Epithelial cell of proximal tubule (primary cell): ENCODE data around the gene GUCY2F. TPM values are rescaled to one million over a fixed set of nuclear protein-coding genes. Genes with fewer than 3 reads are reported as not detected.

Experiments
- DNase-seq: peaks from one replicate; pipeline ENCODE4 v3.0.0-alpha.2; 2011; ENCODE audit warnings: low read depth
- H3K4me3 ChIP-seq: 2 replicates; pipeline ENCODE4 v1.5.1; 2011; ENCODE audit warnings: low read depth, mild to moderate bottlenecking, low read length
- CTCF ChIP-seq: conservative IDR thresholded peaks from 2 replicates; pipeline ENCODE4 v1.5.1; 2012; ENCODE audit warnings: low read depth, mild to moderate bottlenecking, low read length
- total RNA-seq: library from RNA; depleted of rRNA; stranded (reverse); fragments of >200 nt; gene quantifications from 2 replicates; pipeline ENCODE4 v1.2.3, GENCODE V29; 2015

GUCY2F gene
- total RNA-seq, 1 donor from 2014 or later = not detected

GRCh38 chrX:109463784-109464183, 18.1 kb downstream of the GUCY2F start:
- TF ChIP-seq CTCF = no peak
- DNase-seq = no peak
- no peak overlapping the region for H3K4me3 ChIP-seq

- TF ChIP-seq CTCF = no peak
Measured at GRCh38 chrX:109448282-109448938, 33.5 kb downstream of the GUCY2F start.

GRCh38 chrX:109441266-109441665, 40.6 kb downstream of the GUCY2F start:
- no peak for DNase-seq
- no peak for TF ChIP-seq CTCF

More at GRCh38 chrX:109448282-109448938, 33.5 kb downstream of the GUCY2F start:
- DNase-seq = no peak
- no peak overlapping the region for H3K4me3 ChIP-seq

GRCh38 chrX:109440475-109440874, 41.4 kb downstream of the GUCY2F start:
- DNase-seq = no peak
- no peak overlapping the region for H3K4me3 ChIP-seq
- no peak for TF ChIP-seq CTCF

More at GRCh38 chrX:109441266-109441665, 40.6 kb downstream of the GUCY2F start:
- H3K4me3 ChIP-seq = no peak overlapping the region

GRCh38 chrX:109409181-109409580, 72.7 kb downstream of the GUCY2F start:
- no peak for TF ChIP-seq CTCF
- DNase-seq = no peak

GRCh38 chrX:109403922-109404321, 78.0 kb downstream of the GUCY2F start:
- TF ChIP-seq CTCF = no peak
- H3K4me3 ChIP-seq = no peak overlapping the region
- DNase-seq = no peak

More at GRCh38 chrX:109409181-109409580, 72.7 kb downstream of the GUCY2F start:
- no peak overlapping the region for H3K4me3 ChIP-seq

GRCh38 chrX:109399831-109400230, 82.1 kb downstream of the GUCY2F start:
- no peak overlapping the region for H3K4me3 ChIP-seq
- no peak for TF ChIP-seq CTCF
- DNase-seq = no peak
